UCSD-AML1 (cell line): ENCODE measurements around the gene RELB.
A peak's percentile ranks its signal among the peaks of the same experiment; 100 is the strongest.

Source experiments
- DNase-seq: peaks from one replicate; lab custom pipeline; 2025; ENCODE audit not compliant: unreplicated experiment; lab: John Stamatoyannopoulos, UW

The RELB gene

GRCh38 chr19:45058622-45059159, 57.4 kb downstream of the RELB start:
- DNase-seq: no peak

GRCh38 chr19:45059258-45059965, 58.1 kb downstream of the RELB start:
- peak; percentile 71 for DNase-seq

- DNase-seq: no peak
Measured at GRCh38 chr19:45061965-45062364, 60.7 kb downstream of the RELB start.

GRCh38 chr19:45063851-45064801, 62.9 kb downstream of the RELB start:
- no peak for DNase-seq

GRCh38 chr19:45066921-45067661, 65.8 kb downstream of the RELB start:
- DNase-seq: no peak

DNA sequence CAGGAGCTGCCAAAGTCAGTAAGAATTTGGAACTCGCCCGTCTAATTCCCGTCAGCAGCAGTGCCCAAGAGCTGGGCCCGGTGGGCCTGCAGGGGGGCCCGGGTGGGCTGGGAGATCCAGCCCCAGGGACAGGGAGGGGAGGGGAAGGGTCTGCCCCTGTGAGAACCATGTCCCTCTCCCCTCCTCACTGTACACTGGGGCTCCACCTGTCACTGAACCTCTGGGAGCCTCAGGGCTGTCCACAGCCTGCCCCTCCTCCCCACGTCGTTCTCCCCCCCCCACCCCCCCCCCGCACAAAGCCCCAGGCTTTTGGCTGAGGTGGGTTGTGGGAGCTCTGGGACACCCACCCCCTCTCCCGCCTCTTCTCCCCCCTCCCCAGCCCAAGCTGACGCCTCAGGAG, 66.8 kb downstream of the RELB start:
- DNase-seq: no peak

DNA sequence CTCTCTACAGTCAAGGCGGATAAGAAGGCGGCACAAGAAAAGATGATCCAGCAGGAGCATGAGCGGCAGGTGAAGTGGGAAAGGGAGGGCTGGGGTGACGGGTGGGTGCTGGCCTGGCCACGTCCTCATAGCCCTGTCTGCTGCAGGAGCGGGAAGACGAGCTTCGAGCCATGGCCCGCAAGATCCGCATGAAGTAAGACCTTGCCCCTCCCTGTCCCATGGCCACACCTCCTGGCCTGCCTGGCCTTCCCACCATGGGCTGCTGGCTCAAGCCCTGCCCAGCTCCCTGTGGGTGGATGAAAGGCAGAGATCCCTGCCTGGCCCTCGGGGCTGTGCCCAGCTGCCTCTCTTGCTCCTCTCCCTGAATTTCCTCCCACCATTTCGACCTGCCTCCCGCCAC, 67.8 kb downstream of the RELB start:
- DNase-seq: no peak

GRCh38 chr19:45070214-45070613, 69.0 kb downstream of the RELB start:
- no peak for DNase-seq

DNA sequence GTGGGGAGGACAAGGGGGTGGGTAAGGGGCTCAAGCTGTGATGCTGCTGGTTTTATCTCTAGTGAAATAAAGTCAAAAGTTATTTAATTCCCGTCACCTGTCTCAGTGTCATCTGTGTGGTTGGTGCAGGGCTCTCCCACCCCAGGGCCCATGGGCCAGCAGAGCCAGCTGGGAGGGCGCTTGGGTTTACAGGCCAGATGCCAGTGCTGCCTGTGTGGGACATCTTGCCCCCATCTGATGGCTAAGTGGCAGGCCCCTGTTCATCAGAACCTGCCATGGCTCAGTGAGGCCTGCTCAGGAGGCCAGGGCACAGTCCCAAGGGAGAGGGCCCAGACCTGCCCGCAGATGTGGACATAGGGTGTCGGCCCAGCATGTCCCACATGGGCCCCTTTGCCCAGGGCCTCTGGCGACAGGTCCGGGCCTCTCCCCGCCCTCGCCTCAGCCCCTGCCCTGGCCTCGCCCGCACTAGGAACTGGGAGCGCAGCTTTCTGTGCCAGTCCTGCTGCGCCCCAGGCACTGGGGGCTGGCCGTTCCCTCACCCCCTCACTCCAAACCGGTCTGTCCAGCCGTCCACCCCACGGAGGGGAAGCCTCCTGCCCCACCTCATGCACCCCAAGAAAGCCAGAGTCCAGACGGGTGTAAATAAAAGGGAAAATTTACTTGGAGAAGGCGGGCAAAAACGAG, 69.7 kb downstream of the RELB start:
- no peak for DNase-seq

- DNase-seq: no peak
Measured at GRCh38 chr19:45071545-45071938, 70.3 kb downstream of the RELB start.

DNA sequence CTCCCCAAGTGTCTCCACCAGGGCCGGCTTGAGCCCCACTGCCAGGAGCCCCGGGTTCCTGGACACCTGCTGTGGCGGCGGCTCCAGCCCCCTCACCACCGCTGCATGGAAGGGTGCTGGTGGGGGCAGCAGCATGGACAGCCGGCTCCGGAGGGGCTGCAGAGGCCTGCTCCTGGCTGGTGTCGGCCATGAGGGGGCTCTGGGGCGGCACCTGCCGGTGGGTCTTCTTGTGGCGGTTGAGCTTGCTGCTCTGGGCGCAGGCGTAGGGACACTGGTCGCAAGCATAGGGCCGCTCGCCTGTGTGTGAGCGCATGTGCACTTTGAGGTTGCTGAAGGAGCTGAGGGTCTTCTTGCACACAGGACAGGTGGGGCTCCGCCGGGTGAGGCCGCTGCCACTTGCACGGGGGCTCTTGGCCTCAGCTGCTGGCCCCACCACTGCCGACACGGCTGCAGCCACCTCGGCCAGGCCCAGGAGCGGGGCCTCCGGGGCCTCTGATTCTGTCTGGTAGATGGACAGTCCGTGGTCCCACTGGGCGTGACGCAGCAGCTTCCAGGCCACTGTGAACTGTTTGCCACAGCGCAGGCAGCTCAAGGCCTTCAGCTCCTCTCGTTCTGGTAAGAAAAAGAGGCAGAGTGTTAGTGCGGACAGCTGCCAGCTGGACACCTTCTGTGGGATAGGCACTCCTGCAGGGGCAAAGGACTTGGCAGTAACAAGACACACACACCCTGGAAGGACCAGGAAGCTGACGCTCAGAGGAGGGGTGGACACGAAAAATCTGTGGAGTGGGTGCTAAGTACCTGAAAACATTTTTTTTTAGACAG, 70.9 kb downstream of the RELB start:
- no peak for DNase-seq

DNA sequence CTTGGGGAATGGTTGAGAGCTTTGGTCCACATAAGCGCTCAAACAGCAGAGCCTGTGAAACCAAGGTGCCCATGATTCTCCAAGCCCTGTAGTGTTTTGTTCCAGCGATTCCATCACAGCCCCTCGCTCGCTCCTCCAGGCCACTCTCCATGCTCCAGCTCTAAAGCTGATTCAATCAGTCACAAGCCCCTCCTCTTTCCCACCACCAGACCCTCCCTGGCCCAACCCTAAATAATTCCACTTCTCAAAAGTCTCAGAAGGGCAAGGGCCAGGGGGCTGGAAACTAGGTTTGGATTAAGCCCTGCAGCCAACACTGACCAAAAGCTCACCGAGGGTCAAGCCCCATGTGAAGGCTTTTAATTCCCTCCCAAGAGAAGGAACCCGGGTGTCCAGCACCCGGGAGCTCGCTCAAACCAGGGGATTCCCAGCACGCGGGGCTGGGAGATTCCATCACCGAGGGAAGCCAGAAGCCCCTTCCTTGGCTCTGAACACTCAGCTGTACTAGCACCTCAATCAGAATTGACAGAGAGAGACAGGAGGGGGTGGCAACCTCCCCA, 73.6 kb downstream of the RELB start:
- no peak for DNase-seq

DNA sequence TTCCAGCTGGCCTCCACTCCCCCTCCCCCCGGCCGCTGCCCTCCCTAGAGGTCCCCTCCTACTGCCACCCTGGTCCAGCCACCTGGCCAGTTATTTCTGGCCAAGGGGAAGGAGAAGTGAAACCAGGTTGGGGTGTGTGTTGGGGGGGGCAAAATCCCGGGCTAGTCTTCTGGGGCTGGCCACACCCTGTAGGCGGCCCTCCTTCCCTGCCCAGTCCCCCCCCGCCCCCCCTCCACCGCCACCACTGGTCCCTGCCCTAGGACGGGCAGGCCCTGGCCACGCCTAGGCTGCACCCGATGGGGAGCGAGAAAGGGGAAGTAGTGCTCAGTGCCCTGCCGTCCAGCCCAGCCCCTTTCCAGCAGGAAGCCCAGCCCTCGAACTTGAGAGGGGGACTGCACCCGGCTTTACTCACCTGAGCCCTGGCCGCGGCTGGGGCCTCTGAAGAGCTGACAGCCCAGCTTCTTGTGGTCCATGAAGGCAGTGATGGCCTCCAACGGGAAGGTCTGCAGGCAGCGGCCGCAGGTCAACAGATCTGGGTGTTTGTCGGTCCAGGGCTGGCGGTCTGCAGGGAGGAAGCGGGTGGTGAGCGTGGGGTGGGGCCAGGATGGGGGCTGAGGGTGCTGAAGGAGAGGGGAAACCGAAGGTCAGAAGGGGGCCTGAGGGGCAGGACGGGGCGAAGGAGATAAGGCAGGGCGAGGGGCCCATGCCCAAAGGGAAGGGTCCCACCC, 74.2 kb downstream of the RELB start:
- peak; percentile 87 for DNase-seq

- peak; percentile 81 for DNase-seq
Measured at GRCh38 chr19:45076029-45076850, 75.0 kb downstream of the RELB start, which contains the start of gene ZNF296. ZNF296 (minus strand) TSS chr19:45076478; CDS start chr19:45076373, 105 bp downstream.

DNA sequence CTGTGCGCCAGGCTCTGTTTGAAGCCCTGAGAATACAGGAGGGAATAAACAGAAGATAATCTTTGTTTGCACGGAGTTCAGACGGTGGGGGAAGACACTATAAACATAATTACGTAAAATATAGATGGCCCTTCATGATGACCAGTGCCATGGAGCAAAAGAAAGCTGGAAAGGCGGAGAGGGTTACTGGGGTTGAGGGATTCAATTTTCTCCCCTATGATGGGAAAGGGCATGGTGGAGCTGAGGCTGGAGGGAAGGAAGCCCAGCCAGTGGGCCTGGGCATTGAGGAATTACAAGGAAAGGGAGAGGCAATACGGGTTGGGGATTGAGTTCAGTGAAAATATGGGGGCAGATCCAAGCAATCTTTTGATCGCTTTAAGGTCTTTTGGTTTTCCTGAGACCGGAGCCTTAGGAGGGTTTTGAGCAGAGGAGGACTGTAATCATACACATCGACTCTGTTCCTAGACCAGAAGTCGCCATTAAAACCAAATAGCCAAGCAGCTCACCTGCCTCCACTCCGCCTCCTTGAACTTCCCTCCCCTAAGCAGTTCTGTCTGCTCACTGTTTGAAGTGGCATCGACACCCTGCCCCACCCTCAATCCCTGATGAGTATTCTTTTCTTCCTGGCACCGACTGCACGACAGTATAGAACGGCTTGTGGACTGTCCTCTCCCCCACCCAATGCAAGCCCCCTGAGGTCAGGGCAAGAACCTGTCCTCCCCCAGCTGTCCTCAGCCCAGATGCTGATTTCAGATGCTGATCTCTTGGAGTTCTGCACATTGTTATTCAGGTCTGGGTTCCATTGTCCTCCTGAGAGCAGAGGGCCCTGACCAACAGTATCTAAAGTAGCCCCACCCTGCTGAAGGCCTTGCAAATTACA, 75.8 kb downstream of the RELB start:
- no peak for DNase-seq

DNA sequence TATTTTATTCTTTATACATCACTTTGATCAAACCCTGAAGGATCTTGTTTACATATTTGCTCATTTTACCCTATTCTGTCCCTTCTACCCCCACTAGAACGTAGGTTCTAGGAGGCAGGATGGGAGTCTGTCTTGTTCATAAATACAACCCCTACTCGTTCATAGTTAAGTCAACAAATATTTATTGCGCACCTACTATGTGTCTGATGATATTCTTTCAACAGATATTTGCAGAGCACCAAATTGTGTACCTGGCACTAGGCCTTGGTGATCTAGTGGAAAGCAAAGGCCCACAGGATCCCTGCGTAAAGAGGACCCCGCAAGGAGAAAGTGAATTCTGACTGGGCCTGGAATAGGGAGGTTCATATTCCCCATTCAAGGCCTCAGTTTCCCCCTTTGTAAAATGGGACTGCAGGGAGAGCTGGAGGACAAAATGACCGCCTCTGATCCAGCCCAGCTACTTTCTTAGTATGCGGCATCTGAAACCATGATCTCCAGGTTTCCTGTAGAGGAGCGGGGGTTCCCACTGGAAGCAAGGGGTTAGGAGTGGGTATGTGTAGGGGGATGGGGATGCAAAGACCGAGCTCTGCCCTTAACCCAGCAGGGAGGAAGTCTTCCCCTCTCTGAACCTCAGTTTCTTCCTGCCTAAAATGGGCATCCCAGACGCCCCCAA, 77.3 kb downstream of the RELB start:
- DNase-seq: no peak
